AG04449 (cell line): Measurements from ENCODE around the gene MINDY3.

Experiments used
- CTCF ChIA-PET: fragments of 350-600 bp; formaldehyde crosslinking; extraction: SDS; loops from one replicate; lab custom pipeline; 2021; ENCODE audit warnings: antibody characterized with exemption; lab: Yijun Ruan, JAX
- POLR2A ChIA-PET: fragments of 400-600, 350-600 bp; formaldehyde crosslinking; extraction: SDS; loops from one replicate; lab custom pipeline; 2020; ENCODE audit warnings: antibody characterized with exemption, inconsistent platforms; lab: Yijun Ruan, JAX
- DNase-seq: peaks from one replicate; pipeline ENCODE4 v3.0.0-alpha.2; 2010; ENCODE audit warnings: low read depth, low spot score
- H3K4me3 ChIP-seq: 2 replicates; pipeline ENCODE4 v1.5.1; 2011; ENCODE audit warnings: low read depth, mild to moderate bottlenecking, control low read depth, low read length
- CTCF ChIP-seq: IDR thresholded peaks from one replicate; pipeline ENCODE4 v1.5.1; 2011; ENCODE audit warnings: mild to moderate bottlenecking, moderate library complexity, low read length, control low read depth, inconsistent platforms; ENCODE audit not compliant: insufficient read depth; ENCODE audit errors: missing control alignments

Gene MINDY3

GRCh38 chr10:15792777-15793176, 67.5 kb downstream of the MINDY3 start:
- DNase-seq = no peak
- H3K4me3 ChIP-seq = no peak overlapping the region
- CTCF ChIA-PET = interaction anchor here (1.3 kb wide), 1 partner anchor 48 kb away, joined by 3 read pairs; no protein-coding TSS in a partner anchor
- POLR2A ChIA-PET = no interaction called here
- no peak for TF ChIP-seq CTCF

GRCh38 chr10:15791816-15792524, 68.3 kb downstream of the MINDY3 start:
- no peak overlapping the region for H3K4me3 ChIP-seq
- POLR2A ChIA-PET = no interaction called here
- no peak for TF ChIP-seq CTCF
- DNase-seq = no peak
- CTCF ChIA-PET = interaction anchor here (1.3 kb wide), 1 partner anchor 48 kb away, joined by 3 read pairs; no protein-coding TSS in a partner anchor

GRCh38 chr10:15789793-15790525, 70.3 kb downstream of the MINDY3 start:
- peak; percentile 64 for DNase-seq
- TF ChIP-seq CTCF = no peak
- POLR2A ChIA-PET = interaction anchor here (0.6 kb wide), 1 partner anchor 27 kb away, joined by 5 read pairs; no protein-coding TSS in a partner anchor
- no peak overlapping the region for H3K4me3 ChIP-seq
- CTCF ChIA-PET = interaction anchor here (0.7 to 1.7 kb wide), 4 partner anchors 14 to 647 kb away, joined by 3 to 9 read pairs (median 3); no protein-coding TSS in a partner anchor

- DNase-seq = no peak
- H3K4me3 ChIP-seq = no peak overlapping the region
- TF ChIP-seq CTCF = no peak
- ChIA-PET CTCF (no interaction called here), POLR2A (no interaction called here)
Measured at GRCh38 chr10:15787426-15787825, 72.9 kb downstream of the MINDY3 start.

GRCh38 chr10:15784662-15785300, 75.5 kb downstream of the MINDY3 start:
- H3K4me3 ChIP-seq = no peak overlapping the region
- CTCF ChIA-PET = no interaction called here
- POLR2A ChIA-PET = no interaction called here
- no peak for DNase-seq
- TF ChIP-seq CTCF = no peak
